Measurements from ENCODE around the gene MPRIP.

GRCh38 chr17:17078832-17079231, 36.6 kb downstream of the MPRIP start:
- TF ChIP-seq CEBPB (IDR thresholded peaks at IDR 0.05) (no peak), ZBTB7A (IDR thresholded peaks at IDR 0.05; ENCODE audit: low read depth) (no peak), RAD21 (IDR thresholded peaks at IDR 0.05; ENCODE audit: low read depth) (no peak), REST (IDR thresholded peaks at IDR 0.05; ENCODE audit: low read depth) (no peak), EGR1 (IDR thresholded peaks at IDR 0.05) (no peak), CREB1 (IDR thresholded peaks at IDR 0.05; ENCODE audit: low read depth) (no peak), EP300 (IDR thresholded peaks at IDR 0.05; ENCODE audit: borderline replicate concordance) (no peak), TCF12 (IDR thresholded peaks at IDR 0.05; ENCODE audit: low read depth) (no peak), TAF1 (IDR thresholded peaks at IDR 0.05; ENCODE audit: low read depth) (no peak), YY1 (IDR thresholded peaks at IDR 0.05; ENCODE audit: low read depth) (no peak)
- TF ChIP-seq, protein P1, sequence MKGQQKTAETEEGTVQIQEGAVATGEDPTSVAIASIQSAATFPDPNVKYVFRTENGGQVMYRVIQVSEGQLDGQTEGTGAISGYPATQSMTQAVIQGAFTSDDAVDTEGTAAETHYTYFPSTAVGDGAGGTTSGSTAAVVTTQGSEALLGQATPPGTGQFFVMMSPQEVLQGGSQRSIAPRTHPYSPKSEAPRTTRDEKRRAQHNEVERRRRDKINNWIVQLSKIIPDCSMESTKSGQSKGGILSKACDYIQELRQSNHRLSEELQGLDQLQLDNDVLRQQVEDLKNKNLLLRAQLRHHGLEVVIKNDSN (IDR thresholded peaks at IDR 0.05): no peak

All from Ishikawa (cell line).